Measurements from ENCODE around the gene PAF1.
"Not testable (repeated sequence)": the region's sequence is repeated elsewhere in the genome, so short reads cannot be mapped to it uniquely, and the experiment has no call there.

The PAF1 gene

DNA sequence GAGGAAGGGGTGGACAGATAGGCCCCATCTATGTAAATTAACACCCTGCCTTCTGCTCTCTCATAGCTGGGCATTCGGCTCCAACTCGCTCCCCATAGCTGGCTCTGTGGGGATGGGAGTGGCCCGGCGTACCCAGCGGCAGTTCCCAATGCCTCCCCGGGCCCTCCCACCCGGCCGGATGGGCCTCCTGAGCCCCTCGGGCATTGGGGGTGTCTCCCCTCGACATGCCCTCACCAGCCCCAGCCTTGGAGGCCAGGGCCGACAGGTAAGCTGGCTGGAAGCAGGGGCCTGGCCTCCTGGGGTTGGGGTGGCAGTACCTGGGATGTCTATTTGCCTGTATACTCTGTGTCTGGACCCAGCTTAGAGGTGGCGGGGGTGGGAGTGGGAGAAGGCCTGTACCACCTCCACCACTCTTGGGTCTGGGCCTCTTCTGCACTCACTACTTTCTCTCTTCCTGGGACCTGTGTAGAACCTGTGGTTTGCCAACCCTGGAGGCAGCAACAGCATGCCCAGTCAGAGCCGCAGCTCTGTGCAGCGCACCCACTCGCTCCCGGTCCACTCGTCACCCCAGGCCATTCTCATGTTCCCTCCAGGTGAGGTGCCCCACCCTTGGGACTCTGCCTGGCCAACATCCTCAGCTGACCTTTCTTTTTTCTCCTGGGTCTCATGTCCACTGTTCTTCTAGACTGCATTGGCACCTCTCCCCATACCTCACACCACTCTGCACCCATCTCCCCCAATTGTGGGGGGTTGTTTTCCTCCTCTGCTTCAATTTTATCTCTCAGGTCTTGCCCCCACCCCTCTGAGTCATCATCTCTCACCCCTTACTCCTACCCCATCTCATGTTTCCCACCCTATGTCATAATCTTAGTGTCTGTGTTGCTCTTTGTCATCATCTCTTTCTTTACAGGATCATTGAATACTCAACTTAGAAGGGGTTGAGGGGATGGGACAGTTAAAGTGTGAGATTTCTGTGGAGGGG is 10.1 kb downstream of the PAF1 start:
- DNase-seq, result no peak

DNA sequence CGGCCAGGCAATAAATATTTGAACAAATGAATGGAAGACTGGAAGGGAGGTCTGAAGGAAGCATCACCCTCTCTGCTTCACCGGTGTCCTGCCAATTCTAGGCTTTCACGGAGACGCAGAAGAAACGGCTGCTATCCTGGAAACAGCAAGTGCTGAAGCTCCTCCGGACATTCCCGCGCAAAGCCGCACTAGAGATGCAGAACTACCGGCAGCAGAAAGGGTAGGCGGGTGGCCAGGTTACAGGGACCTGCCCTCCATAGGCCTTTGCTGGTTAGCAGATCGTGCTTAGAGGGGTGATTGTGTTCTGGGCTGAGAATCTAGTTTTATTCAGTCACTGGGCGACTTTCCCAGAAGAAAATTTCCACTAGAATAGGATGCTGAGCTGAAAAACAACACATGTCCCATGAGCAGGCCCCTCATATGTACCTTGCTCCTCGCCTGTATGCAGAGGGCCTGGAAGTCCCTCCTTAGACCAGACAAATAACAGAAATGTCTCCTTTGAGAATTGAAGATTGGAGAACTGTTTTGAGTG is 11.0 kb downstream of the PAF1 start:
- DNase-seq, result no peak

DNA sequence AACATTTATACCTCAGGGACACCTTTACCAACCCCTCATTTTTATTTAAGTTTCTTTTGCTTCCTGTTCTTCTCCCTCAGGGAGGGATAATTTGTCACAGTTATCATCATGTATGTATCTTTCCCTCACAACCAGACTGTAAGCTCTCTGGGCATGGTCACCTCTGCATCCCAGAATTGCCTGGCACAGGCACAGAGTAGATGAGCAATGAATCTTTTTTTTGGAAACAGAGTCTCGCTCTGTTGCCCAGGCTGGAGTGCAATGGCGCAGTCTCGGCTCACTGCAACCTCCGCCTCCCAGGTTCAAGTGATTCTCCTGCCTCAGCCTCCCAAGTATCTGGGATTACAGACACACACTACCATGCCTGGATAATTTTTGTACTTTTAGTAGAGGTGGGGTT is 11.5 kb downstream of the PAF1 start:
- DNase-seq, result not testable (repeated sequence)

DNA sequence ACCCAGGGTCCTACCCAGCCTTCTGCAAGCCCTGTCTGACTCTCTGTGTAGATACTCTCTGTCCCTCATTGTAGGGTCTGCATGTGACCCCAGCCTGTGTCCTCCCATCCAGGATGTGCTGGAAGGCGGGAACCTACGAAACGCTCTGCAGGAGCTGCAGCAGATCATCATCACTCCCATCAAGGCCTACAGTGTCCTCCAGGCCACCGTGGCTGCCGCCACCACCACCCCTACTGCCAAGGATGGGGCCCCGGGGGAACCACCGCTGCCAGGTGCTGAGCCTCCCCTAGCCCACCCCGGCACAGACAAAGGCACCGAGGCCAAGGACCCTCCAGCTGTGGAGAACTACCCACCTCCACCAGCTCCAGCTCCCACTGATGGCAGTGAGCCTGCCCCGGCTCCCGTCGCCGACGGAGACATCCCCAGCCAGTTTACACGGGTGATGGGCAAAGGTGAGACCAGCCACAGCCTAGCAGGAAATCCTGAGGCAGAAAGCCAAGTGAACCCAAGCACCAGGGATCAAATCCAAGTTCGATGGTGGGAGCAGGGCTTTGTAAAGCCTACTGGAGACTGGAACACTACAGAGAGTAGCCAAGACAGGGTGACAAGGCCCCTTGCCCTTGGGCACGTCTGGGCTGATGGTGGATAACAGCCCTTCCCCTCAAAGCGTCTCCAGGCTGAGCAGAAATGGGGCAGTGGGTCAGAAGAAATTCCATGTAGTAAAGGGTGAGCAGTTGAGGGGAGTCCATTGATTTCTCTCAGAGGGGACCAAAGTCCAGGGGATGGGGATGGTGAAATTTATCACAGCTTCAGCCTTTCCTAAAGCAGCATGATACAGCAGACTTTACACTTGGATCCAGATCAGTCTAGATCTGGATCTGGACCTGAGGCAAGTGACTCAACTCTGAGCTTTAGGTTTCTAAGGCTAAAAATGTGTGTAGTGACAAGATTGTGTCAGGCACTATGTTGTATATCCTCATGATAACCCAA is 13.2 kb downstream of the PAF1 start:
- DNase-seq, result no peak

DNA sequence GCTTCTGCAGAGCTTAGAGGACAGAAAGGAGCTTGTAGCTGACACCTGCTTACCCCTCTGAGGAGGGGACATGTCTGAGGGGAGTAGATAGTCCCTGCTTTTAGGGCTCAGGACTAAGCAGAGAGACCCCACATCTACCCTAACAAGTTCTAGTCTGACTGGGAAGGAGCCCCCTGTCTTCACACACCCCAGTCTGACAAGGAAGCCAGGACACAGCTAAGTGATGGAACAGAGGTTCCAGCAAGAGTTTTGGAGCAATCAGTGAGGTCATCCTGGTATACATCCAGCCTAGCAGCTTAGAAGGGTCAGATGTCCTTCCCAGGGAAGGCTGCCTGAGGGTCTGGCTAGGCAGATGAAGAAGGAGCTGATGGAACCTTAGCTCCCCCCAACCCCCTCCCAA is 15.0 kb downstream of the PAF1 start:
- DNase-seq, result no peak

DNA sequence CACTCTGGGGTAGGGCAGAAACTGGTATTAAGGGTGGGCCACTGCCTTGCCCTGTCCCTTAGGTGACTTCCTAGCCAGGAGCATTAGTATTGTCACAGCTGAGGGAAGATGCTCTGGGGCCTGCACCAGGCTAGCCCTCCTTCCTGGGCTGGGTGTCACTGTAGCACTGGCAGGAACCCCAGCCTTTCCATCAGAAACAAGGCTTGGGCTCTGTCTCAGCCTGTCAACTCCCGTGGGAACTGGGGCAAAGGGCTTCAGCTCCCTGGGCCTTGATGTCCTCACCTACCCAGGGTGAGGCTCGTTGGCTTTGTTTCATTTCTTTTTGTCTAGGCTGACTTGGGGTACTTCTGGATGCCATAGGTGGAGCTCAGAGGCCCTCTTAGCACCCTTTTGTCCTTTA is 18.0 kb downstream of the PAF1 start:
- no peak for DNase-seq

DNA sequence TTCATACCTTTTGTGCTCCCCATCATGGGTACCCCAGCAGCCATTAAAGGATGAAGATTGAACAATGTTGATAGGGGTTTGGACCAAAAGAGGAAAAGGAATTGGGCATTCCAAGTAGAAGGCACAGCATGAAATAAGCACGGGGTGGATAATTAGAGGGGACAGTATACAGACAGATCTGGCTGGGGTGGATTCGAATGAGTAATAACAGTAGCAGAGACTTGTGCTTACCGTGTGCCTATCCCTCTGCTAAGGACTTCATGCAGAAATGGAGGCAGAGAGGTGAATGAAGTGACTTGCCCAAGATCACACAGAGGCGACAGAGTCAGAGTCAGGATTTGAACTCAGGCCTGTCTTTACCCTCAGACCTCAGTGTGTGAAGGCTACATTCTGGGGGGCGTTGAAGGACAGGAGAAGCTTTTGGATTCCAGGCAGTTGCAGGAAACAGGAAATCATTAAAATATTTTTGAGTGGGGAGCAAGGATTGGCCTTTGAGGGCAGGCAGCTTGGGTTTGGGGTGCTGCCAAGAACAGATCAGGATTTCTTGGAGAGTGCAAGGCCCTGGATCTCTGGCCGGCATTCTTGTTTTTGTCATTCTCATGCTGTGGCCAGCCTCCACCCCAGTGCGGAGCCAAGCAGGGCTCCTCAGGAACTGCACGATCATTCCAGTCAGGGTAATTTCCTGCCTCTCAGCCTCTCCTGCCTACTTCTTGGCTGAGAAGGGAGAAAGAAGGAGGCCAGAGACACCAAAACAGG is 18.7 kb downstream of the PAF1 start:
- no peak for DNase-seq

DNA sequence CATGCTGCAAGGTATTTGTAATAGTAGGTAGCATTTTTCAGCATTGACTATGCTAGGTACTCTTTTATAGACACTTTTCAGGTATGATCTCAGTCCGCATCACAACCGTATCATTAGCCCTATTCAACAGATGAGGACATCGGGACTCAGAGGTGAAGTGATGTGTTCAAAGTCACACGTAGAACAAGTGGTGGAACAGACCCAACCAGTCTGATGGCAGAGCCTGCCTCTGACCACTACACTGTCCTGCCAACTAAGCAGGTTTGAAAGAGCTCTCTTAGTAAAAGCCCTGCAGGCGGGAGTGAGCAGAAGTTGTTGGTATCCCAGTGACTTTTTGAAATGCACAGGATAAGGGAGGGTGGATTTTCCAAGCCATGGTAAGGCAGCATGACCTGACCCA is 20.2 kb downstream of the PAF1 start:
- no peak for DNase-seq

DNA sequence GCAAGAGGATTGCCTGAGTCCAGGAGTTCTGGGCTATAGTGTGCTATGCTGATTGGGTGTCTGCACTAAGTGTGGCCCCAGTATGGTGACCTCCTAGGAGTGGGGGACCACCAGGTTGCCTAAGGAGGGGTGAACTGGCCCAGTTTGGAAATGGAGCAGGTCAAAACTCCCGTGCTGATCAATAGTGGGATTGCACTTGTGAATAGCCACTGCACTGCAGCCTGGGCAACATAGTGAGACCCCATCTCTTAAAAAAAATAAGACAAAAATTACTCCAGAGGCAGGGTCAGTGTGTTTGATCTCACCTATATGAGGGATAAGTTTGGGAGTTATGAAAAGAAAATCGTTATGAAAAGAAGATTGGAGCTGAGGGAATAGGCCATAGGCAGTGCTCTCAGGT is 21.7 kb downstream of the PAF1 start:
- DNase-seq, result no peak

DNA sequence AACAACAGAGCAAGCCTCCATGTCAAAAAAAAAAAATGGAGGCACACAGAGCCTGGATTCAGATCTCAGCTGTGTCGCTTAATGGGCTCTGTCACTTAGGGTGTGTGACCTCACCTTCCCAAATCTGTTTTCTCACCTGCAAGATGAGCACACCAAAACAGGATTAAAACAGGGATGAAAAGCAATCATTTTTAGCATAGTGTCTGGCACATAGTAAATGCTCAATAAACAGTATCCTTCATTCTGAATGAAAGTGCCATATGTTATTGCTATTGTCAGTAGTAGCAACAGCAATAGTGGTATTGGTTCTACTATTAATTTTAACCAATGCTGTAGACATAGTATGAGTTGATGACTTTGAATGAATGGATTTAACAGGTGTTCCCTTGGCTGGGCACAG is 25.4 kb downstream of the PAF1 start:
- DNase-seq, result no peak

DNA sequence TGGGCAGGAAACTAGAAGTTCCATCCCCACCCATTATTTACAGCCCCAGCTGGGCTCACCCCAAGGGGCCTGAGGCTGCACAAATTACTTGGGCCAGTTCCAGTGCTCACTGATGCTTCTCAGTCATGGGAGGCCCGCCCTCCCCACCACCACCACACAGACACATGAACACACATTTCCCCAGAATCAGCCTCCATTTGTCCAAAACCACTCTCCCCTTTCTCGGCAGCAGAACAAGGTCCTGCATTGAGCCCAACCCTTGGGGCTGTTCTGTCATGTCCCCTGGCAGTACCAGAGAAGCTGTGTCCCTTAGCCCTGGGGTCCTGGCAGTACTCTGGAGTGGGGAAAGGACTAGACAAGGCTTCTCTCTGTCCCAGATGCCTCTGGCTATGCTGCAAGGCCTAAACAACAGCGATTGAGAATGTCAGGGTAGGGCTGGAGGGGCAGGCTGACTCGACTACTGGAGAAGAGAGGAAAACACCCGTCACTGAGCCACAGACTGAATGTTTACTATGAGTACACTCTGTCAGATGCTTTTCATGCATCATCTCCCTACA is 26.9 kb downstream of the PAF1 start:
- DNase-seq, result no peak

DNA sequence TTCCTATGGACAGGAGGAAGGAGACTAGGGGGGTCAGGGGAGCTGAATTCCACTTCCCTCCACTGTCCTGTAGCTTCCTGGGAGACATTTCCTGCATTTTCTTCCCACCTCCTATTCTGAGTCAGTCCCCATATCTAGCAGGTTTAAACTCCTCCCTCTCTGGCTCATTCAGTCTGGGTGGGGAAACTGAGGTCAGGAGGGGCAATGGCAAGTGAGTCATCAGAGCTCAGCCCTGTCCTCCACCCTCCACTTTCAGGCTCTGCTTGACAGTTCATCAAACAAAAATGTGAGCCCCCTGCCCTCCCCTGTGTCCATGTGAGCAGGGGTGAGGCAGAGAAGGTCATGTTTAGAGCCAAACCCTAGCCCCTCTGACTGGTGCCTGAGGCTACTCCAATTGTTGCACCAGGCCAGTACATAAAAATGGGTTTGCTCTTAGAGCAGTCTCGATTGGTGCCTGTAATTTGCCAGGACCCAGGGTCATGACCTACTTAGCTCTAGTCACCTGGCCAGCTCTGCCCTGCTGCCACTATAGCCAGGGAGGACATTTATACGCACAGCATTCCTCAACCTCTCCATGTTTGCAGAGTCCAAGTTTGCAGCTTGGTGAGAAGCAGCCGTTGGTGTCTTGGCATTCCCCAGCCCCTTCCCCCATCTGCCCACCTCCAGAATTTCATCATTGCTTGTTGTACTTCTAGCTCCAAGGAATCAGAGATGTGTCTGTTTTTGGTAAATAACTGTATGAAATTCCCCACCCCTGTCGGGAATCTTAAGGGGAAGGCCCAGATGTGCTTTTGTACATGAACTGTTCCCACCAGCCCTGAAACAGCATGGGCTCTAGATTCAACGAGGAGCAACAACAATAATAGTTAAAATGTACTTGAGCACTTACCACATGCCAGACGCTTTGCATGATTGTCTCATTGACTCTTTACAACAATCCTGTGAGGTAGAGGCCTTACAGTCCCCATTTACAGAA is 27.9 kb downstream of the PAF1 start:
- no peak for DNase-seq

DNA sequence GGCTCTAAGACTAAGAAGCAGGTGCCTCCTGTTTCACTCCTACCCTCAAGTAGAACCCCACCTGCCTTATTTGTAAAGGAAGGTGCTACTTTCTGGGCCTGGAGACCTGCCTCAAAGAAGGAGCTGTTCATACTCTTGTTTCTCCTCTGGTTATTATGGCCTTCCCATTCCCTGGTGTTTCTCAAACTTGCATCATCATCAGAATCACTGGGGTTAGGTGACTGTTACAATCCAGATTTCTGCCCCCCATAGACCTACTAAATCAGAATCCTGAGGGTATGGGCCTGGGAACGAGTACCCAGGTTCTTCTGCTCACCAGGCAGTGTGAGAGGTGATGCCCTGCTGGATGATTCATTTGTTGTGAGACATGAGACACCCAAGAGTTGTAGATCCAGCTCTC is 30.3 kb downstream of the PAF1 start:
- no peak for DNase-seq

DNA sequence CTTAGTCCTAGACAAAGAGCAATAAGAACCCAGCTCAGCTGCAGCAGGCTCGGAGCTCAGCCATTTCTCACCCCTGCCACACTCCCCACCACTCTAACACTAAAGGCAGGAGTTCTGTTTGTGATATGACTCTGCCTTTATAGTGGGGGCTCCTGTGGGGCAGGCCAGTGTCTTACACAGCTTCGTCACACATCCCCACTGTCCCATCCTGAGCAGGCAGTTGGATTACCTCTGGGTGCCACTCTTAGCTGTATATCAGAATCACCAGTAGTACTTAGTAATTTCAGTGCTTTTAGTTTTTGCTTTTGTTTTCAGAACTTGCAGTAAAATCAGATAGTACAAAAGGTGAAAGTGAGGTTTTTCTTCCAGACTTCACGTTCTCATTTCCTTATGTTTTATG is 31.9 kb downstream of the PAF1 start:
- no peak for DNase-seq

DNA sequence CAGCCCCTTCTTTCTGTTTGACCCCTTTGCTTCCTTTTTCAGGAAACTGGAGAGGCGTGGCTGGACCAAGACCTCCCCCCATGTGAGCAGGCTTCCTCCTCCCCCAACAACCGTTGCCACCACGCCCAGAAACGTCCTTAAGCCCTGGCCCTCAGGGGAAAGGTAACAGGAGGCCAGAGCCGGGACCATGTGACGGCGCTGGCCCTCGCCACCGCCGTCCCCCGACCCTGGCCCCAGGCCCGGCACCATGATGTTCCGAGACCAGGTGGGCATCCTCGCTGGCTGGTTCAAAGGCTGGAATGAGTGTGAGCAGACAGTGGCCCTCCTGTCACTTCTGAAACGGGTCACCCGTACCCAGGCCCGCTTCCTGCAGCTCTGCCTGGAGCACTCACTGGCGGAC is 34.3 kb downstream of the PAF1 start:
- DNase-seq, result no peak

DNA sequence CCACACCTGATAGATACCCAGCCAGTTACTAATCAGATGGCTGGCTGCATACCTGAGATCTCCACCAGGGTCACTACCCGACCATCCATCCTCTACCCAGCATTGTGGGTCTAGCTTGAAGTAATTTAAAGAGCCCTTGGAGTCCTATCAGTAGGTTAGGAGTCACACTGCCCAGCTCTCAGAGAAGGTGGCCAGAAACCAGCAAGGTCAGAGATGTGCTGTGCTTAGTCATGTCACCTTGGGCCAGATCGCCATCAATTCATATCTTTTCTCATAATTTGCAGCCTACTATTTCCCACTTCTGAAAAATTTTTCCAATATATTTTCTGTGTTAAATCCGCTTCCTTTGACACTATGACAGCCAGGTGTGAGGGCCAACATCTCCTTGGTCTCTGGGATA is 34.8 kb downstream of the PAF1 start:
- no peak for DNase-seq

DNA sequence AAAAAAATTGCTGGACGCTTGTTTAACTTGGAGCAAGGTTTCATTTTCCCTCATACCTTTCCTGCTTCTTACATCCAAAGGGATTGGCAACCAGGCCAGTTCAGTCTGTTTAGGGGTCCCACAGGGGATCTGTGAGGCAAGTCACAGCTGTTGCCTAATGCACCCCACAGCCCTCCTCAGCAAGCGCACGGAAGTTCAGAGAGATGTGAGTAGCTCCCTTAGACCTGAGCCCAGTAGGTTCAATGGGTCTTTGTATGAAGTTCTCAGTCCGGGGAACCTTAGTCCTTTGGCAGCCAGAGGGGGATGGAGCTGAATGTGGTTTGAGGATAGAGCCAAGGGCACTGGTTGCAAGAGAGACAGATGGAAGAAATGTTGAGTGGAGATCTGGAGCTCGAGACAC is 35.7 kb downstream of the PAF1 start:
- DNase-seq, result no peak

DNA sequence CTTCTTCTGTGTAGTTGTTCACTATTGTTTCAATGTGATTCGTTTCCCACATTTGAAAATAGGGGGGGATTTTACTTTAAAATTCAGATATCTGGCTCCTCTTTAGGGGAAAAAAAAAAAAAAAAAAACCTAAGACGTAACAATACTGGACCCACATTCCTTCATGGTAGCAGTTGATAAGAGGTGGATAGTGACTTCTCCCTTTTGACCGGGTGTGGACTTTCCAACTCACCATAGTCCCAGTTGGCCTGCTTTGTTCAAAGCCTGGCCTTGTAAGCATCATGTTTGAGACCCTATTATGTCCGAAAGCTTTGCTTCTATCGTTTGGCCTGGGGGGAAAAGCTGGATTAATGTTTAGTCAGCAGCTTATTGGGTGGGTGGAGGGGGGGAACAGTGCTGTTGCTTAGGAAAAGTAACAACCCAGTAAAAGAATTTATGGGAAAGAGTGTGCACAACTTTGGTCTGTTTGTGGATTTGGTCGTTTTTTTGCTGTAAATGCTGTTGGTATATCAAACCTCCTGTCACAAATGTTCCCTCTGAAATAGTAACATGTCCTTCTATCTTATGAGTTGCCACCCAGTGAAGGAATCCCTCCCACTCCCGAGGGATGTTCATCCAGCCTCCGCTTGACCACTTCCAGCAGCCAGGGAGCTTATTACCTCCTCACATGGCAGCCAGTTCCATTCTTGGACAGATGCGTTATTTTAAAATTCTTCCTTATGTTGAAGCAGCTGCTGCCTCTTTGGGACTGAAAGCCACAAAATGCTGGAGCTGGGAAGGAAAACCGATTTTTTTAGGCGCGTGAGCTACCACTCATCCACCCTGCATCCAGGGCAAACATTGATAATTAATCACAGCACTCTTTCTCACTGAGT is 38.3 kb downstream of the PAF1 start:
- DNase-seq, result no peak

DNA sequence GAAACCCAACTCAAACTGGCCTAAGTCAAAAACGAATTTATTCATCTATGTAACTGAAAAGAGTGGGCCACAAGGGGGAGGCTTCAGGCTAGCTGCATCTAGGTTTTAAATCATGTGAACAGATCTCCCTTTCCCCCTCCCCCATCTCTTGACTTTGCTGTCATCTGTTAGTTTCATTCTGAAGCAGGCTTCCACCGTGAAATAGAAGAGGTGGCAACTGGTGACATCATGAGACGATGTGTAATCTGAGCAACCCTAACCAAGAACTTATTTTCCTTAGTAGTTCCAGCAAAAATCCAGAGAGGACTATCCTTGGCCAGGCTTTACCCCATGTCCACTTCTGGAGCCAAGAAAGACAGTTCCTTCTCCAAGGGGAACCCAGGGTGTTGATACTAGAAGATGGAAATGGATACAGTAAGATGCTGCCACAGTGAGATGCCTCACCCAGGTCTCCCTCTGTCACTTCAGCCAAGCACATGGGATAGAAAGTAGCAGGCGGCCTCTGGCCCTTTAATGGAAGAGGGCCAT is 39.3 kb downstream of the PAF1 start:
- no peak for DNase-seq

DNA sequence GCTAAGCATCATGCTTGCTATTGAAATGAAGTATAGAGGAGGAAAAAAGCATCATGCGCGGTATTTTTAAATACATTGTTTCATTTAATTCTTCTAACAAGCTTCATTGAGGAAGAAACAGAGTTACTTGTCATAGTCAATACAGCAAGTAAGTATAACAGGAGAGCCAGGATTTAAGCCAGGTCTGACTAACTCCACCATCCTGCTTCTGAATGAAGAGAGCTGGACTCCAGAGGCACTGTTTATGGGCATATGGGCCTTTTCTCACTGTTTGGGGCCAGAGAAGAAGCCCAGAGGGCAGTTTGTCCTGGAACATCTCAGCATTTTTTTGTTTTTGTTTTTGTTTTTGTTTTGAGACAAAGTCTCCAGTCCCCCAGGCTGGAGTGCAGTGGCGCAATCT is 40.8 kb downstream of the PAF1 start:
- DNase-seq, result no peak
